ENCODE results near the gene RALGPS1. TPM values are rescaled to one million over a fixed set of nuclear protein-coding genes. Genes with fewer than 3 reads are reported as not detected.

RALGPS1 gene
- total RNA-seq, 1 experiment from 2014 or later = 18.6 TPM

DNA sequence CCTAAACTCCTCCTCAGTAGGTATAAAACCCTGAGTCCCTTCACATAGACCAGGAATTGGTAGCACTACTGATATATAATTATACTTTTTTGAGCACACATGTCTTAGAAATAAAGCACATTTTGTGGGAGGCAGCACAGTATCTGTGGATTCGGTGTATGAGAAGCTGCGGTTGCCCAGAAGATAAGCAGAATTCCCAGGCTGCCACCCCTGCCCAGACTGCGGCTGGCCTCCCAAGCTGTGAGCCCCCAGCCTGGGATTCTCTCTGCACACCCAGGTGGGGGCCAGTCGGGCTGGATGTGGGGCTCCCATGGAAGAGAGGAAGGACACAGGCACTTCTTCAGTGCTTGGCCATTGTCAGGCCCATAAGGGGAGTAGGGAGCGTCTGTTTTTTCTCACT lies 233.4 kb downstream of the RALGPS1 start:
- TF ChIP-seq, protein P1, sequence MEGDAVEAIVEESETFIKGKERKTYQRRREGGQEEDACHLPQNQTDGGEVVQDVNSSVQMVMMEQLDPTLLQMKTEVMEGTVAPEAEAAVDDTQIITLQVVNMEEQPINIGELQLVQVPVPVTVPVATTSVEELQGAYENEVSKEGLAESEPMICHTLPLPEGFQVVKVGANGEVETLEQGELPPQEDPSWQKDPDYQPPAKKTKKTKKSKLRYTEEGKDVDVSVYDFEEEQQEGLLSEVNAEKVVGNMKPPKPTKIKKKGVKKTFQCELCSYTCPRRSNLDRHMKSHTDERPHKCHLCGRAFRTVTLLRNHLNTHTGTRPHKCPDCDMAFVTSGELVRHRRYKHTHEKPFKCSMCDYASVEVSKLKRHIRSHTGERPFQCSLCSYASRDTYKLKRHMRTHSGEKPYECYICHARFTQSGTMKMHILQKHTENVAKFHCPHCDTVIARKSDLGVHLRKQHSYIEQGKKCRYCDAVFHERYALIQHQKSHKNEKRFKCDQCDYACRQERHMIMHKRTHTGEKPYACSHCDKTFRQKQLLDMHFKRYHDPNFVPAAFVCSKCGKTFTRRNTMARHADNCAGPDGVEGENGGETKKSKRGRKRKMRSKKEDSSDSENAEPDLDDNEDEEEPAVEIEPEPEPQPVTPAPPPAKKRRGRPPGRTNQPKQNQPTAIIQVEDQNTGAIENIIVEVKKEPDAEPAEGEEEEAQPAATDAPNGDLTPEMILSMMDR (conservative IDR thresholded peaks at IDR 0.05) = no peak
- Histone ChIP-seq H3K4me2 (ENCODE audit: insufficient read depth, insufficient read length, low read length) (no peak overlapping the region), H4K8ac (replicated peaks; ENCODE audit: insufficient read length, low read depth, low read length) (no peak overlapping the region), H3K18ac (ENCODE audit: insufficient read length, low read depth, low read length) (no peak overlapping the region), H2AFZ (ENCODE audit: low read length) (no peak overlapping the region), H2BK15ac (ENCODE audit: low read depth, low read length) (no peak overlapping the region), H3K4me1 (ENCODE audit: insufficient read depth, low read length) (peaks cover 3% of the 10 kb centered on the region; the same call in 1 of the 2 replicates), H4K20me1 (ENCODE audit: control insufficient read depth, insufficient read depth, insufficient read length) (no peaks in the 10 kb centered on the region), H2BK5ac (ENCODE audit: insufficient read length, low read length) (no peak overlapping the region), H2BK20ac (ENCODE audit: low read depth, low read length, poor library complexity, severe bottlenecking) (no peak overlapping the region), H3K4ac (ENCODE audit: low read depth, low read length) (no peak overlapping the region), H4K91ac (ENCODE audit: insufficient read length, low read depth, low read length) (no peak overlapping the region), H3K23me2 (ENCODE audit: insufficient read length, low read depth, low read length, poor library complexity, severe bottlenecking) (no peaks in the 10 kb centered on the region), H3K9ac (ENCODE audit: extremely low read depth, insufficient read length, low read length) (no peak overlapping the region), H3K14ac (ENCODE audit: insufficient read depth, low read length) (no peak overlapping the region), H3K23ac (ENCODE audit: insufficient read length, low read depth, low read length) (no peak overlapping the region), H3K9me3 (ENCODE audit: control insufficient read depth, low read depth, low read length) (no peaks in the 10 kb centered on the region), H2BK120ac (ENCODE audit: low read depth, low read length, poor library complexity, severe bottlenecking) (no peak overlapping the region), H3K27me3 (ENCODE audit: insufficient read depth, low read length) (no peaks in the 10 kb centered on the region), H4K5ac (ENCODE audit: insufficient read length, low read depth, low read length) (no peak overlapping the region), H3K79me2 (ENCODE audit: insufficient read depth, low read length) (no peaks in the 10 kb centered on the region), H2BK12ac (ENCODE audit: insufficient read length, low read depth, low read length) (no peak overlapping the region), H3K79me1 (ENCODE audit: insufficient read depth, low read depth, low read length, poor library complexity, severe bottlenecking) (no peaks in the 10 kb centered on the region), H3K56ac (ENCODE audit: insufficient read length, low read depth, low read length) (no peak overlapping the region), H3K27ac (ENCODE audit: insufficient read length, low read depth, low read length) (no peak overlapping the region), H2AK5ac (ENCODE audit: insufficient read length, low read length) (no peak overlapping the region), H3T11ph (ENCODE audit: low read length) (no peak overlapping the region)
- no peak overlapping the region for H3K4me3 Mint-ChIP-seq
- no peak for DNase-seq
- no peaks in the 10 kb centered on the region for H3K9me3 Mint-ChIP-seq
- no CpG with 5 or more reads among the region's 5 CpGs for WGBS (ENCODE audit: extremely low coverage, insufficient read length, low lambda C conversion rate)
- peaks cover 15 to 19% of the 10 kb centered on the region in 2 experiments for H3K4me1 Mint-ChIP-seq
- peak overlapping the region in 1 of 3 experiments; percentile 81; a peak in 2 of 7 replicates for H3K27ac Mint-ChIP-seq
- no peaks in the 10 kb centered on the region; the same call in 1 of the 2 replicates for H3K27me3 Mint-ChIP-seq (ENCODE audit: low read depth)
- H3K36me3 Mint-ChIP-seq (ENCODE audit: insufficient read depth in 1 of 3, low read depth in 3 of 3) = no peaks in the 10 kb centered on the region; a peak in 1 of 7 replicates

All from H9 (cell line).